Hepatocyte (in vitro differentiated cells): ENCODE data around the gene AUTS2. TPM values are rescaled to one million over a fixed set of nuclear protein-coding genes. Genes with fewer than 3 reads are reported as not detected.

ENCODE experiments used
- DNase-seq: peaks from one replicate; pipeline ENCODE4 v3.0.0-alpha.2; 2016; ENCODE audit warnings: low spot score
- H2AFZ ChIP-seq: fragments of 200-600 bp; sonication (generic); 2 replicates; pipeline ENCODE4 v1.6.0; 2016; ENCODE audit warnings: antibody characterized with exemption, mild to moderate bottlenecking
- H3K27ac ChIP-seq: fragments of 200-600 bp; sonication (generic); 2 replicates; pipeline ENCODE4 v1.5.1; 2016; ENCODE audit warnings: mild to moderate bottlenecking
- H3K27me3 ChIP-seq: fragments of 200-600 bp; sonication (generic); 2 replicates; pipeline ENCODE4 v1.6.1; 2016
- H3K36me3 ChIP-seq: fragments of 200-600 bp; sonication (generic); replicated peaks from 2 replicates; pipeline ENCODE4 v1.5.1; 2016; ENCODE audit warnings: low read depth; ENCODE audit not compliant: insufficient read depth
- H3K4me1 ChIP-seq: fragments of 200-600 bp; sonication (generic); 2 replicates; pipeline ENCODE4 v1.5.1; 2016; ENCODE audit warnings: mild to moderate bottlenecking, moderate library complexity; ENCODE audit not compliant: insufficient read depth
- H3K4me2 ChIP-seq: fragments of 200-600 bp; sonication (generic); 2 replicates; pipeline ENCODE4 v1.6.0; 2016
- H3K4me3 ChIP-seq: fragments of 200-600 bp; sonication (generic); 2 replicates; pipeline ENCODE4 v1.5.1; 2016; ENCODE audit warnings: mild to moderate bottlenecking
- H3K79me2 ChIP-seq: fragments of 200-600 bp; sonication (generic); 2 replicates; pipeline ENCODE4 v1.6.0; 2017; ENCODE audit warnings: mild to moderate bottlenecking
- H3K9me2 ChIP-seq: fragments of 200-600 bp; sonication (generic); replicated peaks from 2 replicates; pipeline ENCODE4 v1.6.0; 2017; ENCODE audit warnings: mild to moderate bottlenecking; ENCODE audit not compliant: insufficient read depth
- H3K9me3 ChIP-seq: fragments of 200-600 bp; sonication (generic); 2 replicates; pipeline ENCODE4 v1.5.1; 2016; ENCODE audit warnings: low read depth, mild to moderate bottlenecking
- H4K20me1 ChIP-seq: fragments of 200-600 bp; sonication (generic); 2 replicates; pipeline ENCODE4 v1.6.0; 2016; ENCODE audit warnings: mild to moderate bottlenecking; ENCODE audit not compliant: insufficient read depth, poor library complexity, severe bottlenecking
- EZH2 ChIP-seq: fragments of 200-600 bp; sonication (generic); IDR thresholded peaks from 2 replicates; pipeline ENCODE4 v1.6.1; 2016; ENCODE audit warnings: antibody characterized with exemption, mild to moderate bottlenecking, borderline replicate concordance
- EZH2phosphoT487 ChIP-seq: fragments of 200-600 bp; sonication (generic); IDR thresholded peaks from one replicate; pipeline ENCODE4 v1.6.1; 2018; ENCODE audit warnings: antibody characterized with exemption, mild to moderate bottlenecking, low read depth, moderate library complexity; ENCODE audit not compliant: unreplicated experiment, severe bottlenecking
- WGBS: methylation state at CpG from one replicate; pipeline ENCODE4 v1.1.6; 2016; ENCODE audit warnings: low lambda C conversion rate; ENCODE audit errors: missing lambda C conversion rate; 5-methylcytosine and 5-hydroxymethylcytosine counted together
- polyA plus RNA-seq: library from polyadenylated mRNA; unstranded; fragments of >200 nt; fragmentation: Nextera tagmentation; extraction: Ambion mirVana; gene quantifications from 2 replicates; pipeline ENCODE4 v1.2.1, GENCODE V29; 2016
- total RNA-seq: library from RNA; depleted of rRNA; stranded (reverse); fragments of >200 nt; gene quantifications from 2 replicates; pipeline ENCODE4 v1.2.3, GENCODE V29; 2014
- TF ChIP-seq, protein P1 (sequence below): fragments of 200-600 bp; sonication (generic); IDR thresholded peaks from 2 replicates; pipeline ENCODE4 v1.5.1; 2016; ENCODE audit warnings: antibody characterized with exemption, mild to moderate bottlenecking; ENCODE audit not compliant: poor library complexity

The AUTS2 gene
- total and polyA plus RNA-seq, 2 experiments from 2014 or later, result 34.4 to 40.9 TPM

DNA sequence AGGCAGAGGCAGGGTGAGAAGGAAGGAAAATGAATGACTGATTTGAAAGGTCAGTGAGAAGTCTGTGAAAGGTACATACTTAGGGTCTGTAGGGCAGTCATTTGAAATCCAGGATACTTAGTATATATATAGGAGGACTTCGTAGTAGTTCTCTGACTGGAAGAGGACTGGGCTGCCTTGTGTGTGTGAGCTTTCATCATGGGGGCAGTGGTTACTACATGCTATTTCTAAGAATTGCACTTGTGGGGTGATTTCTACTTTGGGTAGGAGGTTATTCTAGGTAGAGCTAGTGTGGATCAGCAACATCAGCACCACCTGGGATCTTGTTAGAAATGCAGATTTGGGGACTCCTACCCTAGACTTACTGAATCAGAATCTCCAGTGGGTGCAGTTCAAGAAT lies 104.1 kb downstream of the AUTS2 start:
- Histone ChIP-seq H3K27me3 (no peaks in the 10 kb centered on the region), H3K4me3 (no peak overlapping the region), H3K27ac (no peak overlapping the region), H3K9me3 (no peaks in the 10 kb centered on the region), H3K4me1 (no peaks in the 10 kb centered on the region), H2AFZ (no peak overlapping the region), H4K20me1 (peaks cover 13% of the 10 kb centered on the region), H3K9me2 (no peaks in the 10 kb centered on the region), H3K36me3 (no peaks in the 10 kb centered on the region), H3K4me2 (no peak overlapping the region), H3K79me2 (peaks cover 17% of the 10 kb centered on the region)
- 95% methylated on average over 1 of the region's 1 CpG for WGBS
- DNase-seq, result no peak
- TF ChIP-seq EZH2 (no peak), EZH2phosphoT487 (no peak)
- TF ChIP-seq, protein P1, sequence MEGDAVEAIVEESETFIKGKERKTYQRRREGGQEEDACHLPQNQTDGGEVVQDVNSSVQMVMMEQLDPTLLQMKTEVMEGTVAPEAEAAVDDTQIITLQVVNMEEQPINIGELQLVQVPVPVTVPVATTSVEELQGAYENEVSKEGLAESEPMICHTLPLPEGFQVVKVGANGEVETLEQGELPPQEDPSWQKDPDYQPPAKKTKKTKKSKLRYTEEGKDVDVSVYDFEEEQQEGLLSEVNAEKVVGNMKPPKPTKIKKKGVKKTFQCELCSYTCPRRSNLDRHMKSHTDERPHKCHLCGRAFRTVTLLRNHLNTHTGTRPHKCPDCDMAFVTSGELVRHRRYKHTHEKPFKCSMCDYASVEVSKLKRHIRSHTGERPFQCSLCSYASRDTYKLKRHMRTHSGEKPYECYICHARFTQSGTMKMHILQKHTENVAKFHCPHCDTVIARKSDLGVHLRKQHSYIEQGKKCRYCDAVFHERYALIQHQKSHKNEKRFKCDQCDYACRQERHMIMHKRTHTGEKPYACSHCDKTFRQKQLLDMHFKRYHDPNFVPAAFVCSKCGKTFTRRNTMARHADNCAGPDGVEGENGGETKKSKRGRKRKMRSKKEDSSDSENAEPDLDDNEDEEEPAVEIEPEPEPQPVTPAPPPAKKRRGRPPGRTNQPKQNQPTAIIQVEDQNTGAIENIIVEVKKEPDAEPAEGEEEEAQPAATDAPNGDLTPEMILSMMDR, result no peak

DNA sequence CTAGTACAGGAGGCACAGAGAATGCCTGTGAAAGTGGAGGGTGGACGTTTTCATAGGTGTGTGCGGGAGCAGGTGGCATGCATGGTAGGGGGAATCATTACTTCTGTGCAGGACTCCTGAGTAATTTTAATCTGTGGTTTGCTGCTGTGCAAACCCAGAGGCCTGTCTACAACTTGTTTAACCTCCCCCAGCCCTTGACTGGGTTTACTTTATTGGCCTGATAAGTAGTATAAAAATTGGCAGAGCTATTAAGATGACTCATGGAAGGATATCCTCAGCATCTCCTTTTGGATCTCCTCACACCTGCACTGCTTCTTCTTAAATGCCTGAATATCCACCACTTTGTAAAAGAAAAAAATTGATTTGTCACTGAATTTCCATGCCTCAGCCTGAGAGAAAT lies 104.8 kb downstream of the AUTS2 start:
- Histone ChIP-seq H2AFZ (no peak overlapping the region), H3K9me2 (no peaks in the 10 kb centered on the region), H3K79me2 (peaks cover 17% of the 10 kb centered on the region), H3K27ac (no peak overlapping the region), H3K27me3 (no peaks in the 10 kb centered on the region), H3K9me3 (no peaks in the 10 kb centered on the region), H3K4me2 (no peak overlapping the region), H3K4me1 (no peaks in the 10 kb centered on the region), H4K20me1 (peaks cover 13% of the 10 kb centered on the region), H3K36me3 (no peaks in the 10 kb centered on the region), H3K4me3 (no peak overlapping the region)
- TF ChIP-seq EZH2phosphoT487 (no peak), EZH2 (no peak)
- TF ChIP-seq, protein P1, result no peak
- WGBS, result 39% methylated on average over 2 of the region's 2 CpGs
- no peak for DNase-seq

DNA sequence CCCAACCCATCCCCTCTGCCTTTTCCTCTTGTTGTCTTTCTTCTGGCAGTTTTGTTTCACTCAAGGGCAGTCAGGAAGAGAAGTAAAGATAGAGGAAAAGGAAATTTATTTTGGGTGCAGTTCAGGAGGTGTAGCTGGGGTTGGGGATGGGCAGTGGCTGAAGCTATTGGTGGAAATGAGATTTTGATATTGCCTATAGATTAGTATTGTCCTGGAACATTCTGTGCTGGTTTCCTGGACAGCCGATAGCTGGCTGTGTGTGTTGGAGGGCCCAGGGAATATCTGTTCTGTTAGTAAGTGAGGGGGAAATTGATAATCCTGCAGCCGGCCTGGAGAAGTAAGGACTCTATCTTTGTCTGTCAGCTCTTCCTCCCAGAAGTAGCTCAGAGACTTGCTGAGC lies 107.8 kb downstream of the AUTS2 start:
- no peak overlapping the region for H3K4me2 ChIP-seq
- H3K36me3 ChIP-seq, result no peaks in the 10 kb centered on the region
- H3K4me3 ChIP-seq, result no peak overlapping the region
- 59% methylated on average over 2 of the region's 2 CpGs for WGBS
- H3K27me3 ChIP-seq, result no peaks in the 10 kb centered on the region
- TF ChIP-seq EZH2, result no peak
- TF ChIP-seq, protein P1, result no peak
- no peak for TF ChIP-seq EZH2phosphoT487
- peaks cover 27% of the 10 kb centered on the region for H3K79me2 ChIP-seq
- no peak overlapping the region for H3K27ac ChIP-seq
- H3K9me2 ChIP-seq, result no peaks in the 10 kb centered on the region
- DNase-seq, result no peak
- H2AFZ ChIP-seq, result no peak overlapping the region
- peaks cover 8% of the 10 kb centered on the region for H3K4me1 ChIP-seq
- H4K20me1 ChIP-seq, result peaks cover 21% of the 10 kb centered on the region
- no peaks in the 10 kb centered on the region for H3K9me3 ChIP-seq

DNA sequence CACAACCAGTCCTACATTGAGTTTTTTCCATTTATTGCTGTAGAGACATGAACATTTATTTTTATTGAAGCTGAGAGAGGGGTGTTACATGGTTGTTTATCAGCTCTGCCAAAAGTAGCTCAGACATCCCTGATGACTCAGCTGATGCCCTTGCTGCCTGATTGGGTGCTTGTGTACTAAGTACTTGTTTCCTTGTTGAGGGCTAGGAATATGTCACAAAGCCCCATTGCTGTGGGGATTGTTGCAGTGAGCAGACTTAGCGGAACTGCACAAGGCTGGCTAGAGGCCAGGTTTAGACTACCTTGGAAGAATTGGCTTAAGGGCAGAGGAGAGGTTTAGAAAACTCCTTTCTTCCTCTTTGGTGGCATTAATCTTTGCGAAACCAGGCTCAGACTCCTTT lies 110.6 kb downstream of the AUTS2 start:
- Histone ChIP-seq H3K36me3 (no peaks in the 10 kb centered on the region), H3K9me2 (no peaks in the 10 kb centered on the region), H3K4me1 (peaks cover 8% of the 10 kb centered on the region), H3K4me2 (no peak overlapping the region), H3K27me3 (no peaks in the 10 kb centered on the region), H3K4me3 (no peak overlapping the region), H2AFZ (no peak overlapping the region), H3K27ac (no peak overlapping the region), H3K9me3 (no peaks in the 10 kb centered on the region), H3K79me2 (peaks cover 40% of the 10 kb centered on the region), H4K20me1 (peaks cover 15% of the 10 kb centered on the region)
- DNase-seq, result no peak
- TF ChIP-seq EZH2phosphoT487, result no peak
- TF ChIP-seq, protein P1, result no peak
- TF ChIP-seq EZH2, result no peak
- WGBS, result 85% methylated on average over 2 of the region's 2 CpGs
